ENCODE results near the gene SH2D1A. TPM values are rescaled to one million over a fixed set of nuclear protein-coding genes. Genes with fewer than 3 reads are reported as not detected.

Gene SH2D1A
- total RNA-seq, 6 donors from 2014 or later: 0.44 to 11.0 (median 1.5) TPM

DNA sequence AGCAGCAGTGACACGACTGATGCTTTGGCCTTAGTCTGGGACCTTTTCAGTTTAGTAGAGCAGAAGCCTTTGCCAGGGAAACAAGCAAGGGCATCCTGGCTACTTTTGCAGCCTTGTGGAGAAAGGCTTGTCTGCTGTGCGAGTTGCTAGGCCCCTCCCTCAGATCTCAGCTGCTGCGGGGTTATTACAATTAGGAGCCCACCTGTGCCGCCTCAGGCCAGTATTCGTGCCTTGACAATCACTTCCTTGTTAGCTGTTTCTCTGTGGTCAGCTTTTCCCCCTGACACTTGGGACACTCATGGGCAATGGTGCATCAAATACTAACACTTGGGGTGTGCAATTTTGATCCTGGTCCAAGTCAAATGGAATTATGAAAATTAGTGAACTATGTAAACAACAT is 67.9 kb downstream of the SH2D1A start:
- TF ChIP-seq EP300 (IDR thresholded peaks at IDR 0.05) (no peak), POLR2AphosphoS5 (IDR thresholded peaks at IDR 0.05) (no peak), POLR2A (IDR thresholded peaks at IDR 0.05) (no peak)
- DNase-seq (no peak), ATAC-seq (ENCODE audit: low FRiP score in 2 of 2) (no peak)
- no peaks in the 10 kb centered on the region for H3K36me3 ChIP-seq
- WGBS, 2 donors: 62 to 83% methylated on average over 1 to 5 of the region's 5 CpGs
- no peaks in the 10 kb centered on the region for H3K9me3 ChIP-seq
- no peaks in the 10 kb centered on the region for H3K4me1 ChIP-seq
- no peaks in the 10 kb centered on the region for H3K27me3 ChIP-seq
- H3K4me3 ChIP-seq: no peak overlapping the region
- H3K27ac ChIP-seq: no peak overlapping the region

DNA sequence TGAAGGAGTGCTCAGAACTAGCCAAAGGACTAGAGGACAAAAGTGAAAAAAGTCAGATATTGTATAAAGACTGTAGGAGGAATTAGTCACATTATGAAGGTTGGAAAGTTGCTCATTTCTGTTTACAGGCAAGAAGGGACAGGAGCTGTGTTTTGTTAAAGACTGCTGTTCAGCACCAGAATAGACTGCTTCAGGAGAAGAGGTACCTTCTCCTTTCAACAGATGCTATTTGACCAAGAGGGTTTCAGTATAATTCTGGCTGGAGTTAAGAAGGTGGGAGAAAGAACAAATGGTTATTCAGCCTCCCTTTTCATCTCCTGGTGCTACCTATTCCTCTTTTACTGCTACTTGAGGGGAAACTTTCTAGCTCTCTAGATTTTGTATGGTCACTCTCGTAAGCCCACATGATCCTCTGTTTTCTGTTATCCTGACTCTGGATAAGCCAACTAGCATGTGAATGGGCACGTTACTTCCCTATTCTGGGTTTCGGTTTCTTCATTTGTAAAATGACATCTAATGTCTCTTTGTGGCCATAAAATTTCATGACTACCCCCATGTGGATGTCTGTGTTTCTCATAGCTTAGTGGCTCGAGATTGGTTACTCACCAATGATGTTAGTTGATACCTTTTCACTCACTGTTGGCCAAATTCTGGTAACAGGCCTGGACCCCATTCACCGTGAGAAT is 68.9 kb downstream of the SH2D1A start:
- no peak overlapping the region for H3K4me3 ChIP-seq
- no peak overlapping the region for H3K27ac ChIP-seq
- 70 to 92% methylated on average over 5 of the region's 5 CpGs for WGBS, 2 donors
- no peak for TF ChIP-seq POLR2AphosphoS5 (IDR thresholded peaks at IDR 0.05)
- no peak for TF ChIP-seq POLR2A (IDR thresholded peaks at IDR 0.05)
- TF ChIP-seq EP300 (IDR thresholded peaks at IDR 0.05): no peak
- TF ChIP-seq, protein P1, sequence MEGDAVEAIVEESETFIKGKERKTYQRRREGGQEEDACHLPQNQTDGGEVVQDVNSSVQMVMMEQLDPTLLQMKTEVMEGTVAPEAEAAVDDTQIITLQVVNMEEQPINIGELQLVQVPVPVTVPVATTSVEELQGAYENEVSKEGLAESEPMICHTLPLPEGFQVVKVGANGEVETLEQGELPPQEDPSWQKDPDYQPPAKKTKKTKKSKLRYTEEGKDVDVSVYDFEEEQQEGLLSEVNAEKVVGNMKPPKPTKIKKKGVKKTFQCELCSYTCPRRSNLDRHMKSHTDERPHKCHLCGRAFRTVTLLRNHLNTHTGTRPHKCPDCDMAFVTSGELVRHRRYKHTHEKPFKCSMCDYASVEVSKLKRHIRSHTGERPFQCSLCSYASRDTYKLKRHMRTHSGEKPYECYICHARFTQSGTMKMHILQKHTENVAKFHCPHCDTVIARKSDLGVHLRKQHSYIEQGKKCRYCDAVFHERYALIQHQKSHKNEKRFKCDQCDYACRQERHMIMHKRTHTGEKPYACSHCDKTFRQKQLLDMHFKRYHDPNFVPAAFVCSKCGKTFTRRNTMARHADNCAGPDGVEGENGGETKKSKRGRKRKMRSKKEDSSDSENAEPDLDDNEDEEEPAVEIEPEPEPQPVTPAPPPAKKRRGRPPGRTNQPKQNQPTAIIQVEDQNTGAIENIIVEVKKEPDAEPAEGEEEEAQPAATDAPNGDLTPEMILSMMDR (IDR thresholded peaks at IDR 0.05): no peak
- no peaks in the 10 kb centered on the region for H3K9me3 ChIP-seq
- H3K4me1 ChIP-seq: no peaks in the 10 kb centered on the region
- ATAC-seq (ENCODE audit: low FRiP score in 2 of 2) (no peak), DNase-seq (no peak)
- H3K36me3 ChIP-seq: no peaks in the 10 kb centered on the region
- H3K27me3 ChIP-seq: no peaks in the 10 kb centered on the region

DNA sequence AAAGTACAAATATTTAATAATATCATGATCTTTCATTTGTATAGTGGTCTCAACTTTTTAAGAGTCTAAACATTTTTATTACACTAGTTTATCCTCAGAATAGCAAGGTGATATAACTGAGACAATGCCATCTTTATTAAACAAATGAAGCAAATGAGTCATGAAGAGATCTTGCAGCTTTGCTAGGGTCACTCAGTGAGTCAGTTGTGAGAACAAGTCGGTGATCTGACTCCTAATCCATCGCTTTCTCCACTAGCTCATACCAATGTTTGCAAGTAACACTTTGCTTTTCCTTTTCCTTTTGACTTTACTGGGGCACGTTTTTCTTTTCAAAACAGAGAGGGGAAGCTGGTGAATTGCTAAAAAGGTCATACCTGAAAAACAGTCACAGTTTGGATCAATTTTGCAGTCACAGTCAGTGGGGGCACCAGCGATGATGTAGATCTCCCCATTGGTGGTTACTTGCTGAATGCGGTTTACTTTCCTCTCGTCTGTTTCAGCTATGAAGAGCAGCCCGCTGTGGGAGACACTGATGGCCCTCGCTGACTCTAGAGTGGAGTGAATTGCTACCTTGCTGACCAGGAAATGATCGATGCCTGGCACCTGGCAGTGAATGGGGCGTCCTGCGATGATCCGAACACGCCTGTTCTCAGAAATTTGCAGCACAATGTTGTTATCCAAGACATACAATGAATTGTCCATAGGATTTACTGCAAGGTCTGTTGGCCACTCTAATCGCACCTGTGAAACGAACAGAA is 75.7 kb downstream of the SH2D1A start:
- no peaks in the 10 kb centered on the region for H3K9me3 ChIP-seq
- H3K27me3 ChIP-seq: no peaks in the 10 kb centered on the region
- no peak overlapping the region for H3K27ac ChIP-seq
- 78 to 90% methylated on average over 13 to 15 of the region's 15 CpGs for WGBS, 2 donors
- ATAC-seq (ENCODE audit: low FRiP score in 2 of 2) (no peak), DNase-seq (no peak)
- H3K4me3 ChIP-seq: no peak overlapping the region
- TF ChIP-seq EP300 (IDR thresholded peaks at IDR 0.05) (no peak), POLR2A (IDR thresholded peaks at IDR 0.05) (no peak), POLR2AphosphoS5 (IDR thresholded peaks at IDR 0.05) (no peak)
- TF ChIP-seq, protein P1 (IDR thresholded peaks at IDR 0.05): no peak
- no peaks in the 10 kb centered on the region for H3K4me1 ChIP-seq
- H3K36me3 ChIP-seq: no peaks in the 10 kb centered on the region

Small RNA genes lying within 50 kb of the gene (small RNA-seq; reads per million reads assigned to genes)
- 0 reads per million in 4 donors for gene AL022718.1

Other genes starting within 250 kb of the SH2D1A start
- not detected for gene TEX13D, start 13.9 kb upstream of the SH2D1A start, total RNA-seq